GM13977 (cell line): ENCODE data around the gene GJC2.

Experiments used
- DNase-seq: peaks from one replicate; pipeline ENCODE4 v3.0.0; 2012; ENCODE audit warnings: low spot score
- in situ Hi-C: fragments of 300-500 bp; cut with MboI; formaldehyde crosslinking; loops from one replicate; pipeline ENCODE4 v1.12.0; 2022; ENCODE audit warnings: low sequenced_read_pairs, low pct_unique_long_range_greater_than_20kb, mixed read lengths, inconsistent platforms; ENCODE audit not compliant: unreplicated experiment
- TF ChIP-seq, protein P1 (sequence below): IDR thresholded peaks from 2 replicates; pipeline ENCODE4 v1.5.1; 2012; ENCODE audit warnings: mild to moderate bottlenecking, control low read depth; ENCODE audit not compliant: insufficient read depth; ENCODE audit errors: extremely low read depth, missing control alignments

GJC2 gene

DNA sequence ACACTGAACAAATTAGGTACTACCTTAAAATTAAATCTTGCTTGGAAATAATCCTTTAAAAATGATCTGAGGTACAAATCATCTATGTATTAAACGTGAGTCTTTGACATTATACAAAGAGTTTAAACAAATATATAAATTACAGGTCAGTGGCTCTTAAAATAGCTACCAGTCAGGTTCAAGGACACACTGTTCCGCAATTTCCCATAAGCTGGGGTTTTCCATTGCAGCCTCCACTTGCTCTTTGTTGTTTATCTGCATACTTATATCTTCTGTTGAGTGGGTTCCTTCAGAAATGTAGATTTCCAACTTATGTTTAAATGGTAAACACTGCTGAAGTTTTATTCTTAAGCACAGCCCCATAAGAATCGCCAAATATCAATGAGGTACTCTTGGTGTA lies 34.9 kb upstream of the GJC2 start:
- in situ Hi-C loops, result no loop called here
- DNase-seq, result no peak

DNA sequence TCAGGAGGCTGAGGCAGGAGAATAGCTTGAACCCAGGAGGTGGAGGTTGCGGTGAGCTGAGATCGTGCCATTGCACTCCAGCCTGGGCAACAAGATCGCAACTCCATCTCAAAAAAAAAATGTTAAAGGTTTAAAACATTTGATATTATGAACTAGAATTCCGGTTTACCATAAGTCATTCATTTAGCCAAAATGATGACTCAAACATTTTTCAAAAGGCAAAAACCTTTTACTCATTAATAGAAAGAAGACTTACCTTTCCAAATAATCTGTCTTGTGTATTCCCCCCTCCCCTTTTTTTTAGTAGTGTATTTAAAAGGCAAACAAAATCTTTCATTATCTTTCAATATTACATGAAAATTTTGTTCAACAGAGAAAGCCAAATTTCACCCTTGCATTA lies 32.4 kb upstream of the GJC2 start:
- in situ Hi-C loops, result no loop called here
- DNase-seq, result no peak
- TF ChIP-seq, protein P1, sequence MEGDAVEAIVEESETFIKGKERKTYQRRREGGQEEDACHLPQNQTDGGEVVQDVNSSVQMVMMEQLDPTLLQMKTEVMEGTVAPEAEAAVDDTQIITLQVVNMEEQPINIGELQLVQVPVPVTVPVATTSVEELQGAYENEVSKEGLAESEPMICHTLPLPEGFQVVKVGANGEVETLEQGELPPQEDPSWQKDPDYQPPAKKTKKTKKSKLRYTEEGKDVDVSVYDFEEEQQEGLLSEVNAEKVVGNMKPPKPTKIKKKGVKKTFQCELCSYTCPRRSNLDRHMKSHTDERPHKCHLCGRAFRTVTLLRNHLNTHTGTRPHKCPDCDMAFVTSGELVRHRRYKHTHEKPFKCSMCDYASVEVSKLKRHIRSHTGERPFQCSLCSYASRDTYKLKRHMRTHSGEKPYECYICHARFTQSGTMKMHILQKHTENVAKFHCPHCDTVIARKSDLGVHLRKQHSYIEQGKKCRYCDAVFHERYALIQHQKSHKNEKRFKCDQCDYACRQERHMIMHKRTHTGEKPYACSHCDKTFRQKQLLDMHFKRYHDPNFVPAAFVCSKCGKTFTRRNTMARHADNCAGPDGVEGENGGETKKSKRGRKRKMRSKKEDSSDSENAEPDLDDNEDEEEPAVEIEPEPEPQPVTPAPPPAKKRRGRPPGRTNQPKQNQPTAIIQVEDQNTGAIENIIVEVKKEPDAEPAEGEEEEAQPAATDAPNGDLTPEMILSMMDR, result no peak

More for the DNA sequence above, 34.9 kb upstream of the GJC2 start:
- TF ChIP-seq, protein P1, result no peak

DNA sequence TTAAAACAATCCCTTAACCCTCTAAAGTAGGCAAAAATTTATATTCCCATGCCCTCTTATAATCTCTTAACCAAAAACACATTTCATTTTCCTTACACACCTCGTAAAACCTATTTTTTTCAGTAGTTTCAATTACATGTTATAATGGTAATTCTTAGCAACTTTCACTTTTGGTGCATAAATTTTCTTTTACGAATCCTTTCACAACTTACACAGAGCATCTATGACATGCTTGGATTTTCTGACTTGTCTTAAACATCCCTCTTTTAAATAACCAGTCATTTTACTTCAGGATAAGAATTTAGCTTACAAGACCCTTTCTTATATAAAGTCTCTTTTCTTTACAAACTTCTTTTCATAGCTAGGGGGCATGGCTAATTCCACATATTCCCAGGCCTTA lies 31.7 kb upstream of the GJC2 start:
- in situ Hi-C loops, result no loop called here

GRCh38 chr1:228120351-228120750 lies 29.4 kb upstream of the GJC2 start:
- in situ Hi-C loops, result no loop called here
- DNase-seq, result no peak
- TF ChIP-seq, protein P1, result no peak

More for the DNA sequence above, 31.7 kb upstream of the GJC2 start:
- TF ChIP-seq, protein P1, result no peak
- DNase-seq, result no peak

DNA sequence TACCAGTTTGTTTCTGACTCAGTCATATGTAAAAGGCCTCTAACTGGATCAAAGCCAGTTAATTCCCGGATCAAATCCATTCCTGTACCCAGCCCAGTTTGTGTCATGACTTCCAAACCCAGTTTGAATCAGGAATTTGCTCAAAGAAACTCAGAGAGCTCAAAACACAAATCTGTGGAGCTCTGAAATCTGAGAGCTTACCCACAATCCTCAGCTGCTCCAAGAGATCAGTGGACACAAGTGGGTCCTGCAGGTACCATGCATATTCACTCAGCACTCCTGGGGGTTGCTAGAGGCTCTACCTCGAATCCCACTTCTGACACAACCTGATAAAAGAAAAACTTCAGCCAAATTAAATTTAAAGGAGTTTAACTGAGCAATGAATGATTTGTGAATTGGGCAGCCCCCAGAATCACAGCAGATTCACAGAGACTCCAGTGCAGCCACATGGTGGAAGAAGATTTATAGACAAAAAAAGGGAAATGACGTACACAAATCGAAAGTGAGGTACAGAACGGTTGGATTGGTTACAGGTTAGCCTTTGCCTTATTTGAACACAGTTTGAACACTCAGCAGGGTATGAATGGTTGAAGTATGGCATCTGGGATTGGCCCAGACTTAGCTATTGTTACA lies 28.8 kb upstream of the GJC2 start:
- no peak for DNase-seq
- TF ChIP-seq, protein P1, result no peak
- in situ Hi-C loops, result no loop called here

DNA sequence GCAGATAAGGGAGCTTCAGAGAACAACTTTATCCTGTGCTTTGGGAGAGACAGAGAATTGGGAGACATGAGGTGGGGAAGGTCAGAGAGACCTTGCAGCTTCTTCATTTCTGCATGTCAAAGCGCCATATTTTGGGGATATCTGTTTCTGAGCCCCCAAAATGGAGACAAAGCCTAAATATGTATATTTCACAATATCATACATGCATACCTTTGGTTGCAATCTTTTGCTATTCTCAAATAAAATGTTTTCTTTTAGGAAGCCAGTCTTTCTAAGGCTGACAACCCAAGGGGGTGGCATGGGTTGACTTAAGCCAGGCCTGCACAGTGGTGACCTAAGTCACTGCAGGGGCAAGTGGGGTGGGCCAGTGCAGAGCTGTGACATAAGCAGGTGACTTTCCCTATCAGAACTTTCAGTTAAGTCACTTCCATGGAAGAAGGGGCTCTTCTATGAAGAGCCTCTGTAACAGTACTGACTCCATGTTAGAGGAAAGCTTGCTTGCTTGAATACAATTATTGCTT lies 26.7 kb upstream of the GJC2 start:
- in situ Hi-C loops, result no loop called here
- no peak for DNase-seq
- TF ChIP-seq, protein P1, result no peak

DNA sequence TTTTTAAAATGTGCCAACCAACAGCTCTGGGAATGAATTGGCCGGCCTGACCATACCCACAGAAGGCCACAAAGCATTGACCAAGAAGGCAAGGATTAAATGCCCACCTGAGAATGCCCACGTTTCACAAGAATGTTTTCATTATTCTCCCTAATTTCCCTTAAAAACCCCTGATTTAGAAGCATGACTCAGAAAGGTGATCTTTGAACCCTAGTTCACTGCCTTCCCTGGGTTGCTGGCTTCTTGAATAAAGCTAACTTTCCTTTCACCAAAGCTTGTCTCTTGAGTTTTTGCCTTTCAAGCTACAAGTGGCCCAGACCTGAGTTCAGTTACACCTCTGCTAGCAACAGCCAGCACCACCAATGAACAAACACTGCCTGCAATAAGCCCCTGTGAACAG lies 26.2 kb upstream of the GJC2 start:
- in situ Hi-C loops, result no loop called here
- TF ChIP-seq, protein P1, result no peak
- DNase-seq, result no peak
